MCF 10A (cell line): ENCODE results near the gene TUBB2A. TPM values are rescaled to one million over a fixed set of nuclear protein-coding genes. Genes with fewer than 3 reads are reported as not detected.

Source experiments
- BruUV-seq: library from RNA; stranded (reverse); fragments of 400-500 nt; replicated peaks from 2 replicates; lab custom pipeline; 2021; lab: Mats Ljungman, UMichigan
- CTCF ChIA-PET: fragments of 300-600 bp; sonication (Branson Sonifier 250); formaldehyde crosslinking; extraction: SDS; loops from one replicate; lab custom pipeline; 2021; ENCODE audit warnings: antibody characterized with exemption, inconsistent platforms; lab: Yijun Ruan, JAX
- POLR2A ChIA-PET: fragments of 300-600, 350-650 bp; sonication (Branson Sonifier 250); formaldehyde crosslinking; extraction: SDS; loops from one replicate; lab custom pipeline; 2020; ENCODE audit warnings: antibody characterized with exemption, inconsistent platforms; lab: Yijun Ruan, JAX
- DNase-seq: peaks from one replicate; pipeline ENCODE4 v3.0.0-alpha.2; 2018; ENCODE audit not compliant: unreplicated experiment
- H3K27ac Mint-ChIP-seq: one replicate; pipeline ENCODE4 v1.8.0; 2022; ENCODE audit warnings: mild to moderate bottlenecking, low read depth, mixed read lengths; ENCODE audit not compliant: unreplicated experiment
- H3K27me3 Mint-ChIP-seq: one replicate; pipeline ENCODE4 v1.8.0; 2022; ENCODE audit warnings: mixed read lengths; ENCODE audit not compliant: insufficient read depth, unreplicated experiment
- H3K36me3 Mint-ChIP-seq: one replicate; pipeline ENCODE4 v1.8.0; 2022; ENCODE audit warnings: mild to moderate bottlenecking, moderate library complexity, mixed read lengths; ENCODE audit not compliant: insufficient read depth, unreplicated experiment
- H3K4me1 Mint-ChIP-seq: one replicate; pipeline ENCODE4 v1.8.0; 2022; ENCODE audit warnings: mixed read lengths; ENCODE audit not compliant: insufficient read depth, unreplicated experiment
- H3K4me3 Mint-ChIP-seq: one replicate; pipeline ENCODE4 v1.8.0; 2022; ENCODE audit warnings: mild to moderate bottlenecking, moderate library complexity, mixed read lengths; ENCODE audit not compliant: unreplicated experiment
- H3K9me3 Mint-ChIP-seq: one replicate; pipeline ENCODE4 v1.8.0; 2022; ENCODE audit warnings: mixed read lengths; ENCODE audit not compliant: unreplicated experiment
- CTCF ChIP-seq: fragments of 200-600 bp; IDR thresholded peaks from one replicate; pipeline ENCODE4 v1.8.0; 2022; ENCODE audit warnings: antibody characterized with exemption, mild to moderate bottlenecking; ENCODE audit not compliant: unreplicated experiment
- intact Hi-C: fragments of 100-400 bp; cut with micrococcal nuclease; formaldehyde crosslinking; loops from 2 replicates; pipeline ENCODE4 v1.14.1; 2022
- total RNA-seq: library from RNA; stranded (reverse); gene quantifications from 2 replicates; pipeline ENCODE4 v1.2.3, GENCODE V29; 2022

Gene TUBB2A
- total RNA-seq, 1 experiment from 2014 or later, result 13.3 TPM

DNA sequence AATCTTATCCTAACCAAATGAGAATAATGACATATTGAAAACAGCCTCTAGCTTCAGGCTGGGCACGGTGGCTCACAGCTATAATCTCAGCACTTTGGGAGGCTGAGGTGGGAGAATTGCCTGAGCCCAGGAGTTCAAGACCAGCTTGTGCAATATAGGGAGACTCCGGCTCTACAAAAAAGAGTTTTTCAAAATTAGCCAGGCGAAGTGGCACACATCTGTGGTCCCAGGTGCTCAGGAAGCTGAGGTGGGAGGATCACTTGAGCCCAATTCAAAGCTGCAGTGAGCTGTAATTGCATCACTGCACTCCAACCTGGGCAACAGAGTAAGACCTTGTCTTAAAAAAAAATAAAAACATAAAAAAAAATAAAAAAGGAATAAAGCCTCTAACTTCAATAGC is 4.7 kb downstream of the TUBB2A start:
- H3K27me3 Mint-ChIP-seq, result no peaks in the 10 kb centered on the region
- no peak overlapping the region for H3K4me3 Mint-ChIP-seq
- ChIA-PET CTCF (interaction anchor here (1.6 kb wide), 1 partner anchor 27 kb away, joined by 6 read pairs; no protein-coding TSS in a partner anchor), POLR2A (interaction anchor here (0.7 kb wide), 1 partner anchor 147 kb away, joined by 3 read pairs; no protein-coding TSS in a partner anchor)
- intact Hi-C loops, result no loop called here
- H3K27ac Mint-ChIP-seq, result no peak overlapping the region
- H3K9me3 Mint-ChIP-seq, result no peaks in the 10 kb centered on the region
- no TSS peak for BruUV-seq
- no peak for DNase-seq
- H3K4me1 Mint-ChIP-seq, result no peaks in the 10 kb centered on the region
- TF ChIP-seq CTCF, result no peak
- H3K36me3 Mint-ChIP-seq, result peaks cover 17% of the 10 kb centered on the region

GRCh38 chr6:3151691-3152090 is 5.7 kb downstream of the TUBB2A start:
- ChIA-PET CTCF (interaction anchor here (0.8 to 1.6 kb wide), 2 partner anchors 11 to 26 kb away, joined by 3 to 6 read pairs; no protein-coding TSS in a partner anchor), POLR2A (no interaction called here)
- Mint-ChIP-seq H3K27me3 (no peaks in the 10 kb centered on the region), H3K9me3 (no peaks in the 10 kb centered on the region), H3K36me3 (peaks cover 20% of the 10 kb centered on the region), H3K27ac (no peak overlapping the region), H3K4me3 (no peak overlapping the region), H3K4me1 (no peaks in the 10 kb centered on the region)
- TF ChIP-seq CTCF, result no peak
- no TSS peak for BruUV-seq
- intact Hi-C loops, result no loop called here
- DNase-seq, result no peak

- intact Hi-C loops, result no loop called here
- peaks cover 27% of the 10 kb centered on the region for H3K36me3 Mint-ChIP-seq
- no peak for DNase-seq
- TF ChIP-seq CTCF, result no peak
- no peak overlapping the region for H3K4me3 Mint-ChIP-seq
- H3K4me1 Mint-ChIP-seq, result no peaks in the 10 kb centered on the region
- H3K27ac Mint-ChIP-seq, result no peak overlapping the region
- H3K9me3 Mint-ChIP-seq, result no peaks in the 10 kb centered on the region
- BruUV-seq, result no TSS peak
- POLR2A ChIA-PET, result no interaction called here
- H3K27me3 Mint-ChIP-seq, result no peaks in the 10 kb centered on the region
- CTCF ChIA-PET, result interaction anchor here (0.6 to 1.2 kb wide), 4 partner anchors 16 to 299 kb away, joined by 3 to 4 read pairs (median 3); no protein-coding TSS in a partner anchor
Observed at GRCh38 chr6:3147914-3148757, 9.2 kb downstream of the TUBB2A start.

GRCh38 chr6:3144571-3144970 is 12.8 kb downstream of the TUBB2A start:
- intact Hi-C loops, result no loop called here
- H3K36me3 Mint-ChIP-seq, result peaks cover 21% of the 10 kb centered on the region
- TF ChIP-seq CTCF, result no peak
- no TSS peak for BruUV-seq
- DNase-seq, result no peak
- H3K27me3 Mint-ChIP-seq, result no peaks in the 10 kb centered on the region
- ChIA-PET CTCF (interaction anchor here (0.6 kb wide), 2 partner anchors 58 to 104 kb away, joined by 4 read pairs; no protein-coding TSS in a partner anchor), POLR2A (no interaction called here)
- peaks cover under 1% of the 10 kb centered on the region for H3K4me1 Mint-ChIP-seq
- no peak overlapping the region for H3K4me3 Mint-ChIP-seq
- no peaks in the 10 kb centered on the region for H3K9me3 Mint-ChIP-seq
- no peak overlapping the region for H3K27ac Mint-ChIP-seq
